Activated CD4-positive, alpha-beta T cell treated with anti-CD3 and anti-CD28 coated beads, Interleukin-2, Interleukin-4, amounts not matched to agents 100 ng/mL and 50 ng/mL, durations not matched to agents 16 hours and 8 hours (primary cell): Measurements from ENCODE around the gene ZMIZ1.

Experiments
- DNase-seq: peaks from one replicate; pipeline ENCODE4 v3.0.0-alpha.2; 2020; ENCODE audit warnings: low spot score

Gene ZMIZ1

DNA sequence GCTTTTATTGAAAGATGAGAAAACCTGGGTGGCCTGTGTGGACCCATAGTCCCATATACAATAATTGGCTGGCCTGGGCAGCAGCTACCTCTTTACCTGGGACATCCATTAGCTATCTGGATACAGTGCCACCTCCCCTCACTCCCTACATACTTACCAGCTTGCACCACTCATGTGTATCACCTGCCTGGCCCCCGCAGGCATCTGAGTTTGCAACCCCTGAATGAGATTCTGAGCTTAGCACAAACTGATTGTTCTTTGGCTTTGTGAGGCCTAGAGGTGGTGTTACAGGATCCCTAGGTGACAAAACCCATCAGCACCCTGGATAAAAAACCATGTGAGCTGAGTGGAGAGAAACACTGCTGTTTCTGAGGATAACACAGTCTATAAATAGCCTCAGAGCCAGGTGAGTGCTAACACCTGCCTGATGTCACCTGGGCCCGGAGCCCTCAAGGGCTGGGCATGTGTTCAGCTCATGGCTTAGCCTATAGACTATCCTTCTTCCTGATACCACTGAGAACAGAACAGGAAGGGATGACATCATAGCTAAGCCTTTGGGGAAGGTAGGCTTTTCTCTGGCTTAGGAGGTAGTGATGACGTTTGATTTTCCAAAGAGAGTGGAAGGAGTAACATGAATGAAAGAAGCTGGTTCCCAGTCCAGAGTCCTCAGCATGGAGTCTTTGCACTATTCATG is 275.9 kb downstream of the ZMIZ1 start:
- no peak for DNase-seq

DNA sequence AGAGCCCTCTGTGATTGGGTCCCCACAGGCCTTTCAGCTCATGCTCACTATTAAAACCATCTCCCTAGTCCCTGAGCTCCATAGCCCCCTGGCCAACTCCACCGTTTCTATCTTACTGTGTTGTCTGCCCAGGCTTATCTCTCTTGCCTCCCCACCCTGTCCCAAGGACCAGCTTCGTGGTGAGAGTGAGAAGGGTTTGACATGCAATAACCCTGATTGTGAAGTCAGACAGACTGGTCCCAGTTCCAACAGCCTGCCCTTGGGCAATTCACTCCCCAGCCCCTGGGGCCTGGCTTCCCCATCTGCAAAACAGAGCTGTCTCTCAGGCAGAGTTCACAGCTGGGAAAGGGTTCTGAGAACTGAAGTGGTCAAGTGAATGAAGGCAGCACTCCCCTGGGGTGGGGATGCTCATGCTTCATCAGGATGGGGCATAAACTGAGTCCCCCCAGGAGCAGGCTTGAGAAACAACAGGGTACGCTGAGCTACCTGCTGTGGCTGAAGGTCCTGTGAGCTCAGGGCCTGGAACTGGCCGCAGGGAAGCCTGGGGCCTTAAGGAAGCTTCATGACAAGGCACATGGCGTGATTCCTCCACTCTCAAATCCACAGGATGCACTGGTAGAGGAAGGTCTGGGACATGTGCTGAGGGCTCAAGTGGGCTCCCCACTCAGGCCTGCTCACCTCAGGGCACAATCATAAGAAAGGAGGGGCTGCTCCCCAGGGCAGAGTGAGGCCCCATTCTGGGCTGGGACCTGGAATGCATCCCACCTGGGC is 276.7 kb downstream of the ZMIZ1 start:
- no peak for DNase-seq

DNA sequence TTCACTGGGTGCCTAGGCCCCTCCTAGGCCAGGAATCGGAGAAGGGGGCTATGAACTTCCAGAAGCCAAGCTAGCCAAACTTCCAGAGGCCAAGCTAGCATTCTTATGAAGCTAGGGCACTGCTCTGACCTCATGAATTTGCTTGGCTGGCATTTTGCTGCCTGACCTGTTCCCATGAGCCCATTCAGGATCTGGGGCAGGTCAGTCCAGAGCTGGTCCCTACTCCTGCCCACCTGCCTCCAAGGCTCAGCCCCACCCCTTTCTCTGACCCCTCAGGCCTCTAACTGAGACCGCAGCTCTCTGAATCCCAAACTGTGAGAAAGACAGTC is 277.2 kb downstream of the ZMIZ1 start:
- DNase-seq = no peak

DNA sequence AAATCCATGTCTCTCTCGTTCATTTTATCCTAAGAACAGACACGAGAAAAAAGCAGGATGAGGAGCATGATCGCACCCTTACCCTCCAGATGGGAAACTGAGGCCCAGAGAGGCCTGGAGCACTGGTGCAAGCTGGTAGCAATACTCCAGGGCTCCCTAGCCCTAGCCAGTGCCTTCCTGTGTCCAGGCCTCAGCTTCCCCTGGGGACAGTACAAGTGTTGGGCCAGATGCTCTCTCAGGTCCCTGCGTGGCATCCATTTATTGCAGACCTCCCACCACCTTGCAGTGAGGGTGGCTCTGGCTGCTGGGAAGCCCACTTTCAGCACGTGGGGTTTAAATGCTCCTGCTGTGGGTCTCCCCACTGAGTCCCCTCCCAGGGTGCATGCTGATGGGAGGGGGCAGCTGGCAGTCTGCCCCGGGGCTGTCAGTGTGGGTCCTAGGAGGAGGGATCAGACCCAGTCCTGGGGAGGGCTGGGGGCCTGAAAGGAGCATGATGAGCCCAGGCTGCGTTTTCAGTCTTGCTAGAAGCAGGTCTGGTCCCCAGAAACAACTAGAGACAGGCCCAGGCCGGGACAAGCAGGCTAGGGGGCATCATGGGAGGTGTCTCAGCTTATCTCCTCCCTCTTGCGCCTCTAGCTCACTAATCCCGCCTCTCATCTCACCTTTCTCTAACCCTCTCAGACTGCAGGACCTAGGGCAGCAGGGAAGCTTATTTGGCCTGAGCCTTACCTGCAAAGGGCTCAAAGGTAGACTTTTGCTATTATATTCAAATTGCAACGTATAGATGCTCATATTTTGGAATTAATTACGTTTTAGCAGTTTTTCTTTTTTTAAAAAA is 277.8 kb downstream of the ZMIZ1 start:
- no peak for DNase-seq

DNA sequence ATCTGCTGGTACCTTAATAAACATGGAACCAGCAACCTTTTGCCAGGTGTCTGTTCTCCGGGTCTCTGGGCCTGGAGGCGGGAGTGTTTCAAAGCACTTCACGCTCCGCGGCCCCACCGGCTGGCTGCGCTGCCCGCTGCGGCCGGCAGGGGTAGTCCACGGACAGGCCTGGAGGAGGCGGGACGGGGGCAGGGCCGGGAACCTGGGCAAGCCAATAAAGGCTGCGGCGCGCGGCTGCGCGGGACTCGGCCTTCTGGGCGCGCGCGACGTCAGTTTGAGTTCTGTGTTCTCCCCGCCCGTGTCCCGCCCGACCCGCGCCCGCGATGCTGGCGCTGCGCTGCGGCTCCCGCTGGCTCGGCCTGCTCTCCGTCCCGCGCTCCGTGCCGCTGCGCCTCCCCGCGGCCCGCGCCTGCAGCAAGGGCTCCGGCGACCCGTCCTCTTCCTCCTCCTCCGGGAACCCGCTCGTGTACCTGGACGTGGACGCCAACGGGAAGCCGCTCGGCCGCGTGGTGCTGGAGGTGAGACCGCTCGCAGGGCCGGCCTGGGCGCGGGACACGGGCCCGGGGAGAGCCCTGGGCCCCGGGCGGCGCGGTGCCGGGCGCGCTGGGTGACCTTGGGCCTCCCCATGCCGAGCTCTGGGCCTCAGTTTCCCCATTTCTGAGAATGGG is 278.6 kb downstream of the ZMIZ1 start, which contains the start of gene PPIF:
TSS of gene PPIF (plus strand) at position 244 of the 668 bp plus-strand sequence. CDS start at position 324, 80 bp downstream.
- peak; percentile 96 for DNase-seq

DNA sequence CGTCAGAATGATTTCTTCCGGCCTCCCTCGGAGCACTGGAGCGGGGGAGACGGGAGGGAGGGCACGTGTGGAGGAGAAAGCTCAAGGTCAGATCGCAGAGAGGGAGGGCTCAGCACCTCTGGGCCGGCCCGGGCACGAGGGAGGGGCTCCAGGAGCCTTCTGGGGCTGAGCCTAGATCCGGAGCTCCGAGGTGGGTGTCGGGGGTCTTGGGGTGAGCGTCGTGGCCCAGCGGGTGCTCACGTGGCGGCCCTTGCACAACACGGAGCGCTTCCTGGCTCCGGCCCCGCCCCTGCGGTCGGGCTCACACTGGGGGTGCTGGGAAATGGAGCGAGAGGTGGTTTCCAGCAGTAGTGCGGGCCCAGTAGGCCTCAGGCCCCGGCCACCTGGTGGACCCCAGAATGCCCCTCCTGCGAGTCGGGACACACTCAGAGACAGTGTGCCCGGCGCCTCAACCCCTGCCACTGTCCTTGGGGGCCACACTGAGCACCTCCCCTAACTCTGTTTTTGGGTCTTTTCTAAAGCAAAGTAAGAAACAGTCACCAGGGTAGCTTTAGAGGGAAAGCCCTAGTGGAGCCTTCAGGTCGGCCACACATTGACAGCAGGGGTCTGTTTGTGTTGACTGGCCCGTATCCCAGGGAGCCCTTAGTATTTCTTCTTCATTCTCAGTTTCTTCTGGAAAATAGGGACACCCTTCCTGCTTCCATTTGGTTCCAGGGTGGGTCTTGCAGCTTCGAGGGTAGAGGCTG is 279.3 kb downstream of the ZMIZ1 start:
- DNase-seq = peak; percentile 84

DNA sequence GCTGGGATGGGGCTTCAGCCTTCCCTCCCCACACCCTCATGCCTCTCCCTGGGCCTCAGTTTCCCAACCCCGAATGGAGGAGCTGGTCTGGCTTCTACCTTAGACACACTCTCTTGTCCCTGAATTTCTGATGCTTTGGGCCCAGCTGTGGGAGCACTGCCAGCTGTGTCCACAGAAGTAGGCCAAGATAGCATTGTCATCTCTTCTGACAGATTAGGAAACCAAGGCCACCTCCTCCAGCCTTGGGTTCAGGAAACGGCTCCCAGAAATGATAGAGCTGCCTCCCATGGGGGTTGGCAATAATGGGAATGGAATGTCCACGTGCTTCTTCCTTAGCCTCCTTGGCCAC is 279.8 kb downstream of the ZMIZ1 start:
- no peak for DNase-seq

DNA sequence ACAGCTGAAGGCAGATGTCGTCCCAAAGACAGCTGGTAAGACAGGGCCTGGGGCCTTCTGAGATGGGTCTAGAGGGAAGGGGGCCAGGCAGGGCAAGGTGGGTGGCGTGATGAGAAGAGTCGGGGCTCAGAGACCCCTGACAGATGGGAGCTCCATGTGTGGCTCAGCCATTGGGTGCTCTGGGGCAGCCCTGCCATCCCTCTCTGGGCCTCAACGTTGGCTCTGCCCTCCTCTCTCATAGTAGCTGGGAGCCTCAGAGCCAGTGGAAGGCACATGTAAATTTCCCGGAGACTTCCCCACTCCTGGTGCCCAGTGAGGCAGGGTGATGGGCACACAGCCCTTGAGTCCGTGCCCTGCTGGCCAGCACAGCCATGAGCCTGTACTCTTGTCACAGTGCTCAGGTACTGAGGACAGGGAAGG is 280.3 kb downstream of the ZMIZ1 start:
- DNase-seq = no peak

DNA sequence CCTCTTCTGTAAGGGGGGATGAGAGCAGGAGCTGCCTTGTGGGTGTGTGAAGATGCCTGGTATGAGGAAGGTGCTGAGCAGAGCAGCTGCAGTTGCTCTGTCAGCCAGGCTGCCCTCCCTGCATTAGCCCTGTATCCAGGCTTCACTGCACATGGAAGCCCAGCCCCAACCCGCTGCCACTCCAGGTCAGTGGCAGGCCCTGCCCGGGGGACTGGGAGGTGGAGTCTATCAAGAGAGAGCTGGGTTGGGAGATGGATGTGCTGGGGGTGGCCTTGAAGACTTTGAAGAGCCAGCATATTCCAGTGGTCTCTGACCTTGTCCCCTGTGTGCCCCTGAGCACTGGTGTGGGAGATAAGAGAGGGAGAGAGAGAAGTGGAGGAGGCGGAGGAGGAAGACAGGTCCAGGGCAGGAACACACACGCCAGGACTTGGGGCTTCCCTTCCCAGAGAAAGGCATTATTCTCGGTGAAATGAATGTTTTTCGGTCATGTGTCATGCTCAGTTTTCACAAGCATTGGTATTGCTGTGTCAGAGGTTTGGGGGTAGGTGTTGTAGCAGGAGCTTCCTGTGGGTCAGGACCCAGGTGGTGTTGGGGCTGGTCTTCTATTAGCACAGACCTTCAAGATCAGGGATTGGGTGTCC is 281.1 kb downstream of the ZMIZ1 start:
- no peak for DNase-seq

DNA sequence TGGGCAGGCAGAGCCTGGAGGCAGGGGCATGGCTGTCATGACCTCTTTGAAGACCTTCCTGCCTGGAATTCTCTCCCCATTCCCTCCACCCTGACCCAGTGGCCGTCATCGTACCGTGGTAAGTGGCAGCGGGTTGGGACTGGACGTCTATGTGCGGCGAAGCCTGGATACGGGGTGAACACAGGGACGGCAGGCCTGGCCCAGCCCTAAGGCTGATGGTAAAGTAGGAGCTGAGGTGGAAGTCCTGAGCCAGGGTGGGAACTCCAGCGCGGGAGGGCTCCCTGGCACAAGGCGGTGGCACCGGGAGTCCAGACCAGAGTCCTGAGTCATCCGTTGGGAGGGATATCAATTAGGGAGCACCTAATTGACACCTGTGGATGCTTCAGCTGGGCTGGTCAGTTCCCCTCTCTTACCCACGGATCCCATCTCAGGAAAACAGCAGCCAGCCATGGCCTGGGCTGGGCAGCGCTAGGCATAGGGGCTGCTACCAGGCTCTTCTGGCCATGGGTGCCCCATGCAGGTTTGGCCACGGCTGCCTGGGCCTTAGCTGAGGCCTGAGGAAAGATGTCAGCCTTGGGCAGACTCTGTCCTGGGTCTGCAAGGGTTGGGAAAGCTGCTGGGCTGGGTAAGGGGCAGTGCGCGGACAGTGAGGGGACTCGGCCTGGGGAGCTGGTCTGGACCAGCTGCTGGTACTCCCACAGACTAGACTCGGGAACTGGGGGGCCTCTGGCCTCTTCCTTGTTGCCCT is 281.8 kb downstream of the ZMIZ1 start:
- DNase-seq = no peak

DNA sequence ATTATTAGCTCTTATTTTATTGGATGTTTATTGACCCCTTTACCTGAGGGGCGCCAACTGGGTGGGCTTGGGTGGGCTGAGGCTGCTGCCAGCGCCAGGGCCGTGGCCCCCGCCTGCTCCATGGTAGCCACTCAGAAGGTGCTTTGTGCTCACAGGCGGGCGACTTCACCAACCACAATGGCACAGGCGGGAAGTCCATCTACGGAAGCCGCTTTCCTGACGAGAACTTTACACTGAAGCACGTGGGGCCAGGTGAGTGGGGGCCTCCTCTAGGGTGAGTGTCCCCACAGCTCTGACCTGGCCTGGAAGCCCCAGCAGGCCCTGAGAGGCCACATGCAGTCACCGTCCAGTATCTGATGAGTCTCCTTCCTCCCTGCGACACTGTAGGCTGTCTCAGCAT is 282.6 kb downstream of the ZMIZ1 start:
- no peak for DNase-seq

DNA sequence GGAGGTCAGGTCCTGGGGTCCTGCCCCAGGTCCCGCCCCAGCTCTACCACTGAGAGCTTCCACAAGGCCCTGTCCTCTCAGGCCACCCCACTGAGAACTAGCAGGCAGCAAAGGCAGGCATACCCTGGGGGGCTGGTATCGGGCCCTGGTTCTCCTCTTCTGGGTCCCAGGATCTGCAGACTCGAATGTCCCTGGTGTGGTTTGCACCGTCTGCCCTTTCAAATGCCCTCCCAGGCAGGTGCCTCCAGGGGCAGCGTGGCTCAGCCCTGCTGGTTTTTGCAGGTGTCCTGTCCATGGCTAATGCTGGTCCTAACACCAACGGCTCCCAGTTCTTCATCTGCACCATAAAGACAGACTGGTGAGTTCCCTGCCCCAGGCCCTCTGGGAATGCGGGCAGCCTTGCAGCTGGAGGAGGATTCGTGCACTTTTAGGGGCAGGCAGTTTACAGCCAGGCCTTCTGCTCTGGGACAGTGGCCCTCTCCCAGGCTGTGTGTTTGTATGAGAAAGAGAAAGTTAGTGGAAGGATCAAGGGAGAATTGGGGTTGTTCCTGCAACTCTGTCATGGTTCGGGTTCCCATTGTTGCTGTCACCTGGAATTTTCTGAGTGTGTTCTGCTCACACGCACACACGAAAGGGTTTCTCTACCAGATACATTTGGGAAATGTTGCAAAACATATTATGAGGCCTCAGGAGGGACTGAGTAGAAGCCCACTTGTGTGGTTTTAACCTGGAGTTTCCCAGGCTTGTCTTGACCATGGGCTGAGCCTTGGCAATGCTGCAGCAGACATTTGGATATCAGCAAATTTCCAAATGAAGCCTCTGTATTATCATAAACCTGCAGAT is 283.5 kb downstream of the ZMIZ1 start:
- DNase-seq = no peak

DNA sequence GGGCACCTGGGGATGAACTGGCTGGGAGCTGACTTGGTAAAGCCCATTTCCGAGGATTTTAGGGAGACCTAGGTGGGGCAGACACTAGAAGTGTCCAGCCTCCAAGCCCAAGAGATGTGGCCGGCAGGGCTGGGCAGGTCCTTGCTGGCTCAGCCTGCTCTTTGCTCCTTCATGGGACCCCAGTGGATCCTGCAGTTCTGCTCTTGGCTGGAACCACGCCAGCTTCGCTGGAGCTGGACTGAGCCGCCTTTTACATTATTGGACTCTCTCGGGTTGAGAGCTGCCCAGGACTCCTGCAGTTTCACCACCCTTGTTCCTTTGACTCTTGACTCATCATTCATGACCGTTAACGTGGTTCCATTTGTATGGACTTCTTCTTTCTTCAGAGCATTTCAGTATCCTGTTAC is 284.2 kb downstream of the ZMIZ1 start:
- DNase-seq = no peak

DNA sequence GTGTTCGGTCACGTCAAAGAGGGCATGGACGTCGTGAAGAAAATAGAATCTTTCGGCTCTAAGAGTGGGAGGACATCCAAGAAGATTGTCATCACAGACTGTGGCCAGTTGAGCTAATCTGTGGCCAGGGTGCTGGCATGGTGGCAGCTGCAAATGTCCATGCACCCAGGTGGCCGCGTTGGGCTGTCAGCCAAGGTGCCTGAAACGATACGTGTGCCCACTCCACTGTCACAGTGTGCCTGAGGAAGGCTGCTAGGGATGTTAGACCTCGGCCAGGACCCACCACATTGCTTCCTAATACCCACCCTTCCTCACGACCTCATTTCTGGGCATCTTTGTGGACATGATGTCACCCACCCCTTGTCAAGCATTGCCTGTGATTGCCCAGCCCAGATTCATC is 285.0 kb downstream of the ZMIZ1 start:
- DNase-seq = no peak

DNA sequence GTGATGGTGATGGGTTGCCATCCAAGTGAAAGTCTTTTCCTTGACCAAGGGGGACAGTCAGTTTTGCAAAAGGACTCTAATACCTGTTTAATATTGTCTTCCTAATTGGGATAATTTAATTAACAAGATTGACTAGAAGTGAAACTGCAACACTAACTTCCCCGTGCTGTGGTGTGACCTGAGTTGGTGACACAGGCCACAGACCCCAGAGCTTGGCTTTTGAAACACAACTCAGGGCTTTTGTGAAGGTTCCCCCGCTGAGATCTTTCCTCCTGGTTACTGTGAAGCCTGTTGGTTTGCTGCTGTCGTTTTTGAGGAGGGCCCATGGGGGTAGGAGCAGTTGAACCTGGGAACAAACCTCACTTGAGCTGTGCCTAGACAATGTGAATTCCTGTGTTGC is 285.4 kb downstream of the ZMIZ1 start:
- no peak for DNase-seq

DNA sequence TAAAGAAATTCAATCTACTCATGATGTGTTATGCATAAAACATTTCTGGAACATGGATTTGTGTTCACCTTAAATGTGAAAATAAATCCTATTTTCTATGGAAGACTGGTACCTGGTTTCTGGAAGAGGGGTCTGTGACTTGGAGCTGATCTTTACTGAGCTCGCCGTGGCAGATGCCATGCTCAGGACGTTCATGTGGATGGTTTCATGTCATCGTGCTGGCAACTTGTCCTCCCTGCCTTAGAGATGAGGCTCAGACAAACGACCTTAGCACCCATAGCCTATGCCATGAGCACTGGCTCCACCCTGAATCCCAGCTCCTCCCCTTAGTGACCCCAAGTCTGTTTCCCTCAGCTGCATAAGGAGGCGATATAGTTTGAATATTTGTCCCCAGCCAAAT is 285.8 kb downstream of the ZMIZ1 start:
- no peak for DNase-seq

DNA sequence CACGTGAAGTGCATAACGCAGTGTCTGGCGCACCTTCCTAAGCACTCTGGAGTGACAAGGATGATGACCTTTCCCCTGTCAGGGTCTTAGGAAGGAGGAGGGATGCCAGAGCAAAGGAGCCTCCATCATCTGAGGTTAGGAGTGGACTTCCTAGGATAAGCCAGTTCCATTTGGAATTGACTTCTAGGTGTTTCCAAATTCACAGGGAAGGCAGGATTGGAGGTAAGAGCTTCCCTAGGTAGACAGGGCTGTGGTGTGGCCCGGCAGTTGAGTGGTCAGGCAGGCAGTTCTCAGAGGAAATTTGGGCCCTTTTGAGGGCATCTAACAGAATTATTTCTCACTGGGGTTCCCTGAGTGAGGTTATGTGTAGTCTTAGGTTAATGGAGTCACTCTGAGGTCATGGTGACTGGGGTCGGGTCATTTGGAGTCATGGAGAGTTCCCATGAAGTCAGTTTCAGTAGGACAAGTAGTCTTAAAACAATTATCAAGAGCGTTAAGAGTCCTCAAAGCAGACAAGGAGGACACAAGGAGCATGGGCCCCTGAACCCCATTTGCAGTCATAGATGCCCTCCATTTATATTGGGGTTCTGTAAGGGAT is 286.8 kb downstream of the ZMIZ1 start:
- DNase-seq = no peak

DNA sequence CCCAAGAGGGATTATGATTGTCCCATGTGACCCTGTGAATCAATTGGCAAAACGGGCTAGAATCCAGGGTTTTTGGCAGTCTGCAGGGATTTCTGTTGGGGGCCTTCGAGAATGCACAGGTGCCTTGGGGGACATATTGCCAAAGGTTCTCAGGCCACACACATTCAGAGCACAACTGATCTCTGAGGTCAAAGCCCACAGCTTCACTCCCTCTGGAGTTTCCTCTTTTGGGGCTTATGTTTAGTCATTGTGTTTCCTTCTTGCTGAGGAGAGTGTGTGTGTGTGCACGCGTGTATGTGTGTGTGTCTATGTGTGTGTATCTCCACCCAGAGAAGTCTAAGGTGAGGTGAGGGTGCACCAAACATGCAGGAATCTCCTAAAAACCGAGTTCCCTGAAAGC is 287.3 kb downstream of the ZMIZ1 start:
- DNase-seq = no peak

DNA sequence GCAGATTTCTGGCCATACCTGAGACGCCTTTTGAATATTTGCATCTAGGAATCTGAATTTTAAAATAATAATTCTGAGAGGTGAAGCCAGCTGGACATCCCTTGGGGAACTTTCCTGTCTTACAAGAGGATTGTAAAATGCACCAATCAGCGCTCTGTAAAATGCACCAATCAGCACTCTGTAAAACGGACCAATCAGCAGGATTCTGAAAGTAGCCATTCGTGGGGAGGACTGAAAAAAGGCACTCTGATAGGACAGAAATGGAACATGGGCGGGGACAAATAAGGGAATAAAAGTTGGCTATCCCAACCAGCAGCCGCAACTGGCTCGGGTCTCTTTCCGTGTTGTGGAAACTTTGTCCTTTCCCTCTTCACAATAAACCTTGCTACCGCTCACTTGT is 288.4 kb downstream of the ZMIZ1 start:
- DNase-seq = no peak
